Activated CD4-positive, alpha-beta T cell treated with anti-CD3 and anti-CD28 coated beads for 36 hours (primary cell): ENCODE results near the gene MAG. TPM values are rescaled to one million over a fixed set of nuclear protein-coding genes. Genes with fewer than 3 reads are reported as not detected.
"Not testable (repeated sequence)": the region's sequence is repeated elsewhere in the genome, so short reads cannot be mapped to it uniquely, and the experiment has no call there.

ENCODE experiments used
- ATAC-seq: fragments of 200-7000 bp; cut with Tn5 transposase; one replicate; pipeline ENCODE4 v1.10.0; 2021; ENCODE audit warnings: mild to moderate bottlenecking, moderate library complexity
- CTCF ChIA-PET: fragments of 350-600 bp; sonication (Branson Sonifier 250); formaldehyde crosslinking; loops from one replicate; lab custom pipeline; 2021; ENCODE audit warnings: antibody characterized with exemption; lab: Charles Lee
- POLR2A ChIA-PET: fragments of 350-600 bp; sonication (Branson Sonifier 250); formaldehyde crosslinking; loops from one replicate; lab custom pipeline; 2021; ENCODE audit warnings: antibody characterized with exemption, inconsistent platforms; lab: Charles Lee
- DNase-seq: peaks from one replicate; pipeline ENCODE4 v3.0.0-alpha.2; 2020
- H3K27ac Mint-ChIP-seq: one replicate; pipeline ENCODE4 v1.8.0; 2021; ENCODE audit warnings: mixed read lengths
- H3K27me3 Mint-ChIP-seq: one replicate; pipeline ENCODE4 v1.8.0; 2021; ENCODE audit warnings: mixed read lengths
- H3K36me3 Mint-ChIP-seq: one replicate; pipeline ENCODE4 v1.8.0; 2021; ENCODE audit warnings: low read depth, mixed read lengths
- H3K4me1 Mint-ChIP-seq: one replicate; pipeline ENCODE4 v1.8.0; 2021; ENCODE audit warnings: mixed read lengths
- H3K4me3 Mint-ChIP-seq: one replicate; pipeline ENCODE4 v1.8.0; 2021; ENCODE audit warnings: mild to moderate bottlenecking, moderate library complexity, mixed read lengths
- H3K9me3 Mint-ChIP-seq: one replicate; pipeline ENCODE4 v1.8.0; 2021; ENCODE audit warnings: low read depth, mixed read lengths
- intact Hi-C, 2 experiments: fragments of 100-400 bp; cut with DNase I in 1 of 2; cut with micrococcal nuclease in 1 of 2; formaldehyde crosslinking; loops; one replicate each; pipeline versions ENCODE4 v1.14.2 to v1.15.1; 2022 to 2024; cut with DNase I, micrococcal nuclease
- total RNA-seq, 2 experiments: library from RNA; stranded (reverse); gene quantifications; one replicate each; pipeline ENCODE4 v1.2.3, GENCODE V29; 2021

MAG gene
- total RNA-seq, 2 experiments from 2014 or later: 0.19 to 0.34 TPM

DNA sequence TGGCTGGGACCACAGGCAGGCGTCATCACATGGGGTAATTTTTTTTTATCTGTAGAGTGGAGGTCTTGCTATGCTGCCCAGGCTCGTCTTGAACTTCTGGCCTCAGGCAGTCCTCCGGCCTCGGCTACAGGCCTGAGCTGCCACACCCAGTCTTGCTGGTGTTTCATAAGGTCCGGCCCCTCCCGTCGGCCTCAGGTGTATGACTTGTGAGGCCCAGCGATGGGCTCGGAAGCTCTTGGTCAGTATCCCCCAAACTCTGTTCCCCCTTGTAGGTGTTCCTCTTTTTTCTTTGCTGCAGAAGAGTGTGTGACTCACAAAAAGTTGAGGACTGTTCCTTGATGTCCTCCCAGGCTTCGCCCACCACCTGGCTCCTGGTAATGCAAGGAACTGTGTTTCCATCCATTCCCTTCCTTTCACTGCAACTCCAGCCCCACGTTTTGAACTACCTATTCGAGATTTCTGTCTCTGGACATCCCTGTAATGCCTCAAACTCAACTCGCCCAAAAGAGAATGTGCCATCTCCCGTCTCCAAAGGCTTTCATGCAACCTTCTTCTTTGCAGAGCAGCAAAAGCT lies 18.2 kb upstream of the MAG start:
- POLR2A ChIA-PET: interaction anchor here (0.8 kb wide), 1 partner anchor 244 kb away, joined by 3 read pairs; the partner anchor contains the start of gene SCN1B
- peaks cover 38% of the 10 kb centered on the region for H3K36me3 Mint-ChIP-seq
- intact Hi-C loops: no loop called here
- no peak for DNase-seq
- H3K27me3 Mint-ChIP-seq: no peaks in the 10 kb centered on the region
- H3K4me1 Mint-ChIP-seq: peaks cover 4% of the 10 kb centered on the region
- CTCF ChIA-PET: interaction anchor here (0.7 to 1.9 kb wide), 2 partner anchors 9 to 62 kb away, joined by 3 to 5 read pairs; partner anchors contain the start of gene HAMP
- no peaks in the 10 kb centered on the region for H3K9me3 Mint-ChIP-seq
- no peak overlapping the region for H3K4me3 Mint-ChIP-seq
- ATAC-seq: no peak
- H3K27ac Mint-ChIP-seq: peak overlapping the region; percentile 15

DNA sequence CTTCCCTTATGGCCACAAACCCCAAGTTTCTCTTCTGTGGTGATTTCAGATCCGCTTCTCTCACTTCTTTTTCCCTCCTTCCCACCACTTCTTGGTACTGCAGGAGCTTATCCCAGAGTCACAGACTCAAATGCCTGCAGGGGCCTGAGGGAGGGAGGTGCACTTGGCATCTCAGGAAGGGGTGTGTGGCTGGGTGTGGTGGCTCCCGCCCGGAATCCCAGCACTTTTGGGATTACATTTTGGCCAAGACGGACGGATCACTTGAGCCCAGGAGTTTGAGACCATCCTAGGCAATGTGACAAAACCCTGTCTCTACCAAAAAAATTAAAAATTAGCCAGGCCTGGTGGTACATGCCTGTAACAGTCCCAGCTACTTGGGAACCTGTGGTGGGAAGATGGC lies 17.6 kb upstream of the MAG start:
- Mint-ChIP-seq H3K4me3 (no peak overlapping the region), H3K27ac (peak overlapping the region; percentile 15), H3K36me3 (peaks cover 40% of the 10 kb centered on the region), H3K4me1 (peaks cover 4% of the 10 kb centered on the region), H3K27me3 (no peaks in the 10 kb centered on the region), H3K9me3 (no peaks in the 10 kb centered on the region)
- CTCF ChIA-PET: interaction anchor here (0.5 to 1.9 kb wide), 3 partner anchors 8 to 330 kb away, joined by 3 to 5 read pairs (median 4); partner anchors contain the start of gene HAMP
- no peak for ATAC-seq
- no peak for DNase-seq
- intact Hi-C loops: no loop called here
- POLR2A ChIA-PET: interaction anchor here (0.8 kb wide), 1 partner anchor 244 kb away, joined by 3 read pairs; the partner anchor contains the start of gene SCN1B

- Mint-ChIP-seq H3K9me3 (no peaks in the 10 kb centered on the region), H3K27ac (no peak overlapping the region), H3K4me3 (no peak overlapping the region), H3K36me3 (peaks cover 30% of the 10 kb centered on the region), H3K27me3 (peaks cover under 1% of the 10 kb centered on the region), H3K4me1 (peaks cover under 1% of the 10 kb centered on the region)
- intact Hi-C loops: no loop called here
- ChIA-PET POLR2A (no interaction called here), CTCF (interaction anchor here (0.6 kb wide), 1 partner anchor 938 kb away, joined by 3 read pairs; no protein-coding TSS in a partner anchor)
- ATAC-seq (no peak), DNase-seq (no peak)
Measured at GRCh38 chr19:35276706-35277281, 15.2 kb upstream of the MAG start.

GRCh38 chr19:35278578-35279284 lies 13.2 kb upstream of the MAG start:
- CTCF ChIA-PET: no interaction called here
- Mint-ChIP-seq H3K9me3 (no peaks in the 10 kb centered on the region), H3K4me3 (no peak overlapping the region), H3K36me3 (peaks cover 20% of the 10 kb centered on the region), H3K27ac (no peak overlapping the region), H3K4me1 (peaks cover 4% of the 10 kb centered on the region), H3K27me3 (peaks cover 16% of the 10 kb centered on the region)
- DNase-seq: no peak
- POLR2A ChIA-PET: no interaction called here
- intact Hi-C loops: no loop called here
- no peak for ATAC-seq

- H3K36me3 Mint-ChIP-seq: peaks cover 16% of the 10 kb centered on the region
- H3K9me3 Mint-ChIP-seq: no peaks in the 10 kb centered on the region
- intact Hi-C loops: no loop called here
- H3K4me3 Mint-ChIP-seq: no peak overlapping the region
- peaks cover 18% of the 10 kb centered on the region for H3K27me3 Mint-ChIP-seq
- ChIA-PET POLR2A (no interaction called here), CTCF (no interaction called here)
- no peak overlapping the region for H3K27ac Mint-ChIP-seq
- H3K4me1 Mint-ChIP-seq: peaks cover 4% of the 10 kb centered on the region
- ATAC-seq (no peak), DNase-seq (no peak)
Measured at GRCh38 chr19:35279374-35279773, 12.6 kb upstream of the MAG start.

- DNase-seq (no peak), ATAC-seq (no peak)
- CTCF ChIA-PET: interaction anchor here (0.6 to 0.7 kb wide), 2 partner anchors 124 to 230 kb away, joined by 3 read pairs; no protein-coding TSS in a partner anchor
- Mint-ChIP-seq H3K27ac (no peak overlapping the region), H3K9me3 (no peaks in the 10 kb centered on the region), H3K4me3 (no peak overlapping the region), H3K27me3 (peaks cover 20% of the 10 kb centered on the region), H3K36me3 (peaks cover 11% of the 10 kb centered on the region), H3K4me1 (peaks cover 4% of the 10 kb centered on the region)
- intact Hi-C loops: no loop called here
- POLR2A ChIA-PET: interaction anchor here (0.7 to 1.6 kb wide), 2 partner anchors 14 to 16 kb away, joined by 3 to 4 read pairs; no protein-coding TSS in a partner anchor
Measured at GRCh38 chr19:35279985-35280821, 11.8 kb upstream of the MAG start.

GRCh38 chr19:35281303-35281702 lies 10.7 kb upstream of the MAG start:
- intact Hi-C loops: no loop called here
- ATAC-seq (peak; percentile 51), DNase-seq (no peak)
- Mint-ChIP-seq H3K27ac (no peak overlapping the region), H3K27me3 (peaks cover 22% of the 10 kb centered on the region), H3K9me3 (no peaks in the 10 kb centered on the region), H3K4me3 (no peak overlapping the region), H3K4me1 (peaks cover 4% of the 10 kb centered on the region), H3K36me3 (peaks cover 5% of the 10 kb centered on the region)
- ChIA-PET POLR2A (interaction anchor here (1.6 kb wide), 1 partner anchor 17 kb away, joined by 4 read pairs; no protein-coding TSS in a partner anchor), CTCF (interaction anchor here (1.1 kb wide), 1 partner anchor 18 kb away, joined by 3 read pairs; no protein-coding TSS in a partner anchor)

DNA sequence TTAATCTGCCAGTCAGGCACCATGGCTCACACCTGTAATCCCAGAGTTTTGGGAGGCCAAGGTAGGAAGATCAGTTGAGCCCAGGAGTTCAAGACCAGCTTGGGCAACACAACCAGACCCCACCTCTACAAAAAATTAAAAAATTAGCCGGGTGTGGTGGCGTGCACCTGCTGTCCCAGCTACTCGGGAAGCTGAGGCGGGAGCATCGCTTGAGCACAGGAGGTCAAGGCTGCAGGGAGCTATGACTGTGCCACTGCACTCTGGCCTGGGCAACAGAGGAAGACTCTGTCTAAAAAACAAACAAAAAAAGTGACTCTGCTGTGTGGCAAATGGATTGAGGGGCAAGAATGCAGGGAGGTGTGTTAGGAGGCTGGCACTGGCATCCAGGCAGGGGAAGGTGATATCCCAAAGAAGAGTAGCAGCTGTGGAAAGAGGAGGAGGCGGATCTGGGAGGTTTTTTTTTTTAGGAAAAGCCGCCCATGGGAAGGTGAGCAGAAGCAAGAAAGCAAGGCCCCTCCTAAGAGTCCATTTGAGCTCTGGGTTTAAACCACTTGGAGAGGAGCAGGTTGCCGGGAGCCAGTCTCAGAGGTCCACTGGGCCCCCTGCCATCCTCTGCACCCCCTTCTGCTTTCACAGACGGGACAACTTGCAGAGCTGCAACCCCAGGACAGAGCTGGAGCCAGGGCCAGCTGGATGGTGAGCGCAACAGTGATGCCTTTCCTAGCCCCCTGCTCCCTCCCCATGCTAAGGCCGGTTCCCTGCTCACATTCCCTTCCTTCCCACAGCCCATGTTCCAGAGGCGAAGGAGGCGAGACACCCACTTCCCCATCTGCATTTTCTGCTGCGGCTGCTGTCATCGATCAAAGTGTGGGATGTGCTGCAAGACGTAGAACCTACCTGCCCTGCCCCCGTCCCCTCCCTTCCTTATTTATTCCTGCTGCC lies 7.5 kb upstream of the MAG start:
- Mint-ChIP-seq H3K27ac (no peak overlapping the region), H3K27me3 (peaks cover 22% of the 10 kb centered on the region), H3K36me3 (no peaks in the 10 kb centered on the region), H3K9me3 (no peaks in the 10 kb centered on the region), H3K4me1 (peaks cover 4% of the 10 kb centered on the region), H3K4me3 (no peak overlapping the region)
- ChIA-PET CTCF (interaction anchor here (0.5 to 0.6 kb wide), 3 partner anchors 11 to 374 kb away, joined by 3 read pairs; no protein-coding TSS in a partner anchor), POLR2A (no interaction called here)
- ATAC-seq: no peak
- intact Hi-C loops: no loop called here
- no peak for DNase-seq

DNA sequence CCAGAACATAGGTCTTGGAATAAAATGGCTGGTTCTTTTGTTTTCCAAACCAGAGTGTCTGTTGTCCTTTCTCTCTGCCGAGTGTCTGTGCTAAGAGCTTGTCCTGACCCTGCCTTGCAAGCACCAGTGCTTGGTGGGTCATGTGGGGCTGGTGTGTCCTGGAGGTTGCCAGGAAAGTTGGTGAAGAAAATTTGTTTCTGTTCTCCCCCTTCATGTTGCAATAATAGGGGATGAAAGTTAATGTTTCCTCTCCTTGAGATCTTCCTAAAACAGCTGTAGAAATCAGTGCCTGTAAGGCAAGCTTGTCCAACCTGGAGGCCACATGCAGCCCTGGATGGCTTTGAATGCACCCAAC lies 6.9 kb upstream of the MAG start:
- H3K4me3 Mint-ChIP-seq: no peak overlapping the region
- DNase-seq: no peak
- no peak for ATAC-seq
- intact Hi-C loops: no loop called here
- H3K27me3 Mint-ChIP-seq: peaks cover 22% of the 10 kb centered on the region
- H3K27ac Mint-ChIP-seq: no peak overlapping the region
- POLR2A ChIA-PET: interaction anchor here (0.7 to 1.6 kb wide), 2 partner anchors 21 to 26 kb away, joined by 3 to 12 read pairs; no protein-coding TSS in a partner anchor
- CTCF ChIA-PET: no interaction called here
- peaks cover 4% of the 10 kb centered on the region for H3K4me1 Mint-ChIP-seq
- H3K36me3 Mint-ChIP-seq: no peaks in the 10 kb centered on the region
- no peaks in the 10 kb centered on the region for H3K9me3 Mint-ChIP-seq

DNA sequence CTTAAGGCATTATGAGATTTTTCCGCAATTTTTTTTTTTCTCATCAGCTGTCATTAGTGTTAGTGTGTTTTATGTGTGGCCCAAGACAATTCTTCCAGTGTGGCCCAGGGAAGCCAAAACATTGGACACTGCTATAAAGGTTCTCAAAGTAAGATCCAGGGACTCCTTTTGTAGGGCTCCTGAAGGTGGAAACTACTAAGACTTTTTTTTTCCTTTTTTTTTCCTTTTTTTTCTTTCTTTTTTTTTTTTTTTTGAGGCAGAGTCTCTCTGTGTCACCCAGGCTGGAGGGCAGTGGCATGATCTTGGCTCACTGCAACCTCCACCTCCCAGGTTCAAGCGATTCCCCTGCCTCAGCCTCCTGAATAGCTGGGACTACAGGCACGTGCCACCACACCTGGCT lies 6.5 kb upstream of the MAG start:
- H3K36me3 Mint-ChIP-seq, ATAC-seq, H3K4me3 Mint-ChIP-seq, H3K27ac Mint-ChIP-seq, H3K4me1 Mint-ChIP-seq, H3K9me3 Mint-ChIP-seq, intact Hi-C loops, DNase-seq: not testable (repeated sequence)
- peaks cover 22% of the 10 kb centered on the region for H3K27me3 Mint-ChIP-seq
- ChIA-PET POLR2A (interaction anchor here (0.7 to 1.6 kb wide), 2 partner anchors 21 to 26 kb away, joined by 3 to 12 read pairs; no protein-coding TSS in a partner anchor), CTCF (interaction anchor here (0.6 kb wide), 1 partner anchor 430 kb away, joined by 3 read pairs; no protein-coding TSS in a partner anchor)
